Activated CD8-positive, alpha-beta memory T cell treated with anti-CD3 and anti-CD28 coated beads for 24 hours (primary cell): ENCODE data around the gene SLC34A1.
"Not testable (repeated sequence)": the region's sequence is repeated elsewhere in the genome, so short reads cannot be mapped to it uniquely, and the experiment has no call there.

Experiments
- DNase-seq: peaks from one replicate; pipeline ENCODE4 v3.0.0-alpha.2; 2020

SLC34A1 gene

DNA sequence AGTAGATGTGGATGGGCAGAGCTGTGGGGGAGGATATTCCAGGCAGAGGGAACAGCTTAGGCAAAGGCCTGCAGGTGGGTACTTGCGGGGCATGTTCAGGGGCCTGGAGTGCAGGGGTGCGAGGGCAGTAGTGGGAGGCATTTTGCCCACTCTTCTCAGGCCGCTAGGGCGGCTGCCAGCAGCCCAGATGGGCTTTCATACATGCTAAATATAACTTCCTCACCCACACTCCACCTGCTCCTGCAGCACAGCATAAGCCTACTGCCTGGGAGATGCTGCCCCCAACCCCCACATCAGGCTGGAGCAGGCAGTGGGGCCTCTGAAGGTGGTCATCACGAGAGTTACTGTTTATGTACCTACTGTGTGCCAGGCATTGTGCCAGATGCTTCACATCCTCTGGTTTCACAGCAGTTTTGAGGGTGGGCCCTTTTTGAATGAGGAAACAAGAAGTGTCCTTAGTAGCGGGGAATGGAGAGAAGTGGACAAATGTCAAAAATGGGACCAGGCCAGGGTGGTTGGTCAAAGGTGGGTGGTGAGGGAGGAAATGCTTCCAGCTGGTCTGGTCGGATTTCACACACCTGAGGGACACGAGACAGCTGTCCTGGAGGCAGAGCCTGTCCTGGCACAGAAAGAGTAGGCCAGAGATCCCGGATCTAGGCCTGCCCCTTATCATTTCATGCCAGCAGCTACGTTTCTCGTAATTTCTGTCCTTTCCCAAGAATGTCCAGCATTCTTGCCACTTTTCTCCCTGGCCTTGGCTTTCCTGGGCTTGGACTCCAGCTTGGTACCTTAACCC, 14.4 kb upstream of the SLC34A1 start:
- DNase-seq = no peak

DNA sequence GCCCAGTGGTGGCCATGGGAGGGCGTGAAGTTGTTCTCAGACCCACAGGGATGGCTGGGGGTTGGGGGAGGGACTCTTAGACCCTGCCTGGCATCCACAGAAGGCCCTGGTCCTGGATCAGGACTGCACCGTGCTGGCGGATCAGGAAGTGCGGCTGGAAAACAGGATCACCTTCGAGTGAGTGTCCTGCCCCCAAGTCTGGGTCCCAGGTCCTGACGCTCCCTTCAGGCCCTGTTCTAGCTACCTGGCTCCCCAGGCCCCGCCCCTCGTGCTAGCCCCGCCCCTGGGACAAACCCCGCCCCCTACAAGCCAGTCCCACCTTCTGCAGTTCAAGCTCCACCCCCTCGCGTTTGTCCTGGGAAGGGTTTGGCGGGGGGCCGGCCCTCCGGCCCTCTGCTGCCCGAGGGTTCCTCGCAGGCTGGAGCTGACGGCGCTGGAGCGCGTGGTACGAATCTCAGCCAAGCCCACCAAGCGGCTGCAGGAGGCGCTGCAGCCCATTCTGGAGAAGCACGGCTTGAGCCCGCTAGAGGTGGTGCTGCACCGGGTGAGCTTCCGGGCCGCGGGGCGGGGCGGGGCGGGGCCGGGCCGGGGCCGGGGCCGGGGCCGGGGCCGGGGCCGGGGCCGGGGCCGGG, 13.6 kb upstream of the SLC34A1 start:
- no peak for DNase-seq

GRCh38 chr5:177371120-177372033, 12.9 kb upstream of the SLC34A1 start:
- no peak for DNase-seq

- no peak for DNase-seq
Measured at GRCh38 chr5:177372034-177372896, 12.0 kb upstream of the SLC34A1 start.

DNA sequence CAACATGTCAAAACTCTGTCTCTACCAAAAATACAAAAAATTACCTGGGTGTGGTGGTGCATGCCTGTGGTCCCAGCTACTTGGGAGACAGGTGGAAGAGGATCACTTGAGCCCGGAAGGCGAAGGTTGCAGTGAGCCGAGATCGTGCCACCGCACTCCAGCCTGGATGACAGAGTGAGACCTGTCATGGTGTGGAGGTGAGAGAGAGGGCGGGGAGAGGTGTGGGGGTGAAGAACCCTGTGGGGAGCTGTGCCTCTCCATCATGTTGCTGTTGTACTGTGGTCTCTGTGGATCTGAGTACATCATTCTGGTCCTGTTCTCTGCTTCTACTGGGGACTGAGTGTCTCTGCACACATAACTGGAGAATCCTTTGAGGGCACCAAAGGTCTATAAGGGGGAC, 11.3 kb upstream of the SLC34A1 start:
- DNase-seq = no peak

DNA sequence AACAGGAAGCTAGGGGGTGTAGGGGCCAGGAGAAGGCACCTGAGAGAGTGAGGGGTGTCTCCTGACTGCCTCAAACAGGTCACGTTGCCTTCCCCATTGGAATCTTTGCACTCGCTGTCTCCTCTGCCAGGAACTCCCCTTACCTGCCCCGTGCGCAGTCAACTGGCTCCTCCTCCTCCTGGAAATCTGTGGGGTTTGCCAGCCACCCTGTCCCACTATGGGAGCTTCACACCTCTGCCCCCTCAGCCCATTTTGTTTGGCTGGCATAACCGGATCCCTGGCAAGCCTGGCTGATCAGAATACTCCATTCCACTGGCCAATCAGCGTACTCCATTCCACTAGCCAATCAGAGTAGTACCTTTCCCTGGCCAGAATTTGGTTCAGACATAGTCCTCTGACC, 10.4 kb upstream of the SLC34A1 start:
- DNase-seq = no peak

DNA sequence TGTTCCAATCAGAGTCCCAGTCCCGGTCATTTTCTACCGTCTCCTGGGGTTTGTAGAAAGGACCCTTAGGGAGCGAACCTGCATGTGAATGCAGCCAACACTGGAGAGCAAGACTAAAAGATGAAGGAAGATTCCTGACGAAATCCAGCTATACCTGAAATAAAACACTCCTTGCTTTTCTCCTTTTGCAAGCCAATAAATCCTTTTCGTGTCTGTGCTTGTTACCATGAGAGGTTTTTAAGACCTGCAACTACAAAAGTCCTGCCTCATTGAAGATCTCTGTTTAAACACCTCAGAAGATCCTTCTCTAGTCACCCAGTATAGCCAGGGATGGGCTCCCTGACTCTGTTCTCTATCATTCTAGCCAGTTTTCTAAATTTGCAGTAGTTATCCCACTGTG, 10.0 kb upstream of the SLC34A1 start:
- no peak for DNase-seq

DNA sequence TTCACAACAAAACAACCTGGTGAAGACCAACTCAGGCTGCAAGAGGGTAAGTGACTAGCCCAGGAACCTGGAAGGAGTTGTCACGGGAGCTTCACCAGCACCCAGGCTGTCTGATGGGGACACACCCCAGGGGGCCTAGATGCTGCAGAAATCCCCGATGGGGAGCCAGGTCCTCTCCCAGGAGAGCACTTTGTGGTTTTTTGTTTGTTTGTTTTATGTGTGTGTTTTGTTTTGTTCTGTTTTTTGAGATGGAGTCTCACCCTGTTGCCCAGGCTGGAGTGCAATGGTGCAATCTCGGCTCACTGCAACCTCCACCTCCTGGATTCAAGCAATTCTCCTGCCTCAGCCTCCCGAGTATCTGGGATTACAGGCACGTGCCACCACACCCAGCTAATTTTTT, 8.7 kb upstream of the SLC34A1 start:
- DNase-seq = not testable (repeated sequence)

GRCh38 chr5:177376107-177376506, 8.1 kb upstream of the SLC34A1 start:
- DNase-seq = no peak

DNA sequence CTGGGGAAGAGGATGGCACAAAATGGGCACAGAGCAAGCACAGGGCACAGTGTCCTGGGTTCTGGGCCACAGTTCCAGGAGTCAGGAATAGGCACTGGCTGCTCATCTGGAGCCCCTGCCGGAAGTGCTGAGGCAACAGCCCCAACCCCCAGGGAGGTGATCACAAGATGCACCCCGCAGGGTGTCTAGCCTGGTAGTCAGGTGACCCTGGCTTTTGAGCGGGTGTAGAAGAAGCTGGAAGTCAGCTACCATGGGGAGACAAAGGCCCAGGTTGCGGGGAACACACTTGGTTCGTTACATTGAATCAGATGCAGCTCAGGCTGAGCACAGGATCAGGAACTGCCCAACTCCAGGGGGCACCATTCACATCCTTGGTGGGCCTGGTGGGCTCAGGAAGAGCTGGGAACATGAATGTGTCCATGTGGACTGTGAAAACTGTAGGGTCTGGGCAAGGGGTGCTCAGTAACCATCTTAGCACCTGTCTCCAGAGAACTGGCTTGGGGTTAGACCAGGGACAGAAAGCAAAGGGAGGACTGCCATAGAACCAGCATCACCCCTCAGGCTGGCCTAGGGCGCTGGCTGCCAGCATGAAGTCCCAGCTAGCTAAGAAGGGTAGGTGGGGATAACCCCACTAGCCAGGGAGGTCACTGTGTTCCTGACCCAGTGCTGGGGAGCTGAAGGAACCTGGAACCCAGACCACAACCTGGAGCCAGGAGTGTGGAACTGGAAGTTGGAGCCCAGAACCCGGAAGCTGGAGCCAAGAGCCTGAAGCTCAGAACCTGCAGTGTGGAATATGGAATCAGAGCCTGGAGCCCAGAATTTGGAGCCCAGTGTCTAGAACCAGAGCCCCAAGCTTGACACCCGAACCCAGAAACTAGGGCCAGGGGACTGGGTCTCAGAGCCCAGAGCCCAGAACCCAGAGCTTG, 6.1 kb upstream of the SLC34A1 start:
- DNase-seq = no peak

DNA sequence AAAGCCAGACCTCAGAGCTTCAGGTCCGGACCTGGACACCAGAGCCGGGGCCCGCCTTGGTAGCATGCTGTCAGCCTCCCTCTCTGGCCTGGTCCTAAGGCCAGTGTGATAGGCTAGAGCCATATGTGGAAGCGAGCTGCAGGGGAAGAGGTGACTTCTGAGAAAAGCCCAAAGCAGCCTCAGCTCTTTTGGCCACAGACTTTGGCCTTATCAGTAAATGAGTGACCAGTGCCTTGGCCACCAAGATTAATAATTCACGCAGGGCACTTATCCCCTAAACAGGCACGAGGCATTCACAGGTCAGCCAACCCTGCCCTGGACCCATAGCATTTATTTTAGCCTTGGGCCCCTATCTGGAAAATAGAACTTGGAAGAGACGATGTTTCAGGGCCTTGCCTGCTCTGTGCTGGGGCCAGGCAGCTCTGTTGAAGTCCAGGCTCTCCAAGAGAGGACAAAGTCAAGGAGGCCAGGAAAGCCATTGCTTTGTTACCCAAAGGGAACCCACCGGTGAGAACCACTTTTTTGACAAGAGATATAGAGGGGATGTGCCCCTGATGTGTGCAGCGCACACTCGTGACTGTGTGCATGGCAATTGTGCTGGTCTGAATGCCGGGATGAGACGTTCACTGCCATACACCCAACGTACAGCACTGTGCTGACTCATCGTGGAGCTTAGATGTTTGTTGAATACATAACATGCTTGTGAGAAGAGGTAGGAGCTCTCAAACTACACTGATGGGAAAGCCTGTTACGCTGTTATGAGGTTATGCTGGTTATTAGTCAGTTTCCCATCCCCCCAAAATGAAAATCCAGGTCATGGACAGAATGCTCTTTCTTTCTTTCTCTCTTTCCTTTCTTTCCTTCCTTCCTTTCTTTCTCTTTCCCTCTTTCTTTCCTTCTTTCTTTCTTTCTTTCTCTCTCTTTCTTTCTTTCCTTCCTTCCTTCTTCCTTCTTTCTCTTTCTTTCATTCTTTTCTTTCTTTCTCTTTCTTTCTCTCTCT, 5.0 kb upstream of the SLC34A1 start:
- DNase-seq = no peak

DNA sequence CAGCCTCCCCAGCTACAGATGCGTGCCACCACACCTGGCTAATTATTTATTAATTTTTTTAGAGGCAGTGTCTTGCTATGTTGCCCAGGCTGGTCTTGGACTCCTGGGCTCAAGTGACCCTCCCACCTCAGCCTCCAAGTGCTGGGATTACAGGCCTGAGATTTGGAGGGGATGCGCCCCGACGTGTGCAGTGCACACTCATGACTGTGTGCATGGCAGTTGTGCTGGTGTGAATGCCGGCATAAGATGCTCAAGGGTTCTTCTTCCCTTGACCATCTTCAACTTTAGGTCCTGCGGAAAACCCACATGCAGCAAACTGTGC, 3.5 kb upstream of the SLC34A1 start:
- DNase-seq = no peak

- no peak for DNase-seq
Measured at GRCh38 chr5:177382423-177383029, 1.7 kb upstream of the SLC34A1 start.

- no peak for DNase-seq
Measured at GRCh38 chr5:177383181-177383580, 1.1 kb upstream of the SLC34A1 start.

DNA sequence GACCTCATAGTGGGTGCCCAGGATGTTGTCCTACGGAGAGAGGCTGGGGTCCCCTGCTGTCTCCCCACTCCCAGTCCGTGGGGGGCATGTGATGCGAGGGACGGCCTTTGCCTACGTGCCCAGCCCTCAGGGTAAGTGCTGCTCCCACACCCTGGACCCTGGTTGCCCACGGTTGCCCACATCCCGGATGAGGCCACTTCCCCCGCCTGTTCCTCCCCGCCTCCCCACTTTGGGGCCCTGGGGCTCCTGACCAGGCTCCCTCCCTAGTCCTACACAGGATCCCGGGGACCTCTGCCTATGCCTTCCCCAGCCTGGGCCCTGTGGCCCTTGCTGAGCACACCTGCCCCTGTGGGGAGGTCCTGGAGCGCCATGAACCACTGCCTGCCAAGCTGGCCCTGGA, 1.5 kb downstream of the SLC34A1 start:
- no peak for DNase-seq

DNA sequence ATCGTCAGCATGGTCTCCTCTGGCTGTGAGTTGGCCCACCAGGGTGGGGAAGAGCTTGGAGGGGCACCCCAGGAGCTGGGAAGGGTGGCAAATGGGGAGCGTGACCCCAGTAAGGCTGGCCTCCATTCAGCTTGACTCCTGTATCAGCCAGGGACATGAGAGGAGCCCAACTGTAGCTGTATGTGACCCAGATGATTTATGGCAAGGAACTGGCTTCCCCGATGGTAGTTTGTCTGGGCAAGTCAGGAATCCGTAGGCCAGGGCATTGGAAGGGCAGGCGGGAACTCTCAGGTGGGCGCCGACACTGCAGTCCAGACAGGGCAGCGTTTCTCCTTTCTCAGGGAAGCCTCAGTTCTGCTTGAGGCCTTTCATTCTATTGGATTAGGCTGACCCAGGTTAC, 2.3 kb downstream of the SLC34A1 start:
- DNase-seq = no peak

- DNase-seq = no peak
Measured at GRCh38 chr5:177387405-177387804, 3.2 kb downstream of the SLC34A1 start.

DNA sequence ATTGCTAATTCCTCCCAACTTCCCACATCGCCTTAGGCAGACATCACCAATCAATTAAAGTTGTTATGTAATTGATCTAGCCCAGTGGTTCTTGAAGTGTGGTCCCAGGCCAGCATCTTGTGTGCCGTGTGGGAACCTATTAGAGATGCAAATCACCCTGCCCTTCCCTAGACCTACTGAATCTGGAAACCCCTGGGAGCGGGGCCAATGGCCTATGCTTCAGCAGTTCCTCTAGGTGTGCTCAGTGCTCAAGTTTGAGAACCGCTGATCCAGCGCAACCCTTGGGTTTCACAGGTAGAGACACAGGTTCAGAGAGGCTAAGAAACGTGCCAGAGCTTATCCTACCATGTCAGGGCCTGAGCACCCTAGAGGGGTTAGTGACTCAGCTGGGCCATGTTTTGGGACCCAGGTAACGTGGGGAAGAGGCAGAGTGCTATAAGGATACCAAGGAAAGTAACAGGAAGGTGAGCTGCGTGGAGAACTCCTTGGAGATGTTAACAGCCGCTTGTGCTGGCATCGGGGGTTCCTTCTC, 4.4 kb downstream of the SLC34A1 start:
- no peak for DNase-seq
